GM12878 (cell line): ENCODE data around the gene CFAP53. TPM values are rescaled to one million over a fixed set of nuclear protein-coding genes. Genes with fewer than 3 reads are reported as not detected.
A peak's percentile ranks its signal among the peaks of the same experiment; 100 is the strongest.

Experiments used
- CBFB ChIP-seq: IDR thresholded peaks from 2 replicates; pipeline ENCODE4 v1.6.1; 2016; ENCODE audit warnings: antibody characterized with exemption, low read depth
- MTA2 ChIP-seq: fragments of 450-650 bp; IDR thresholded peaks from 2 replicates; pipeline ENCODE4 v1.6.1; 2016; ENCODE audit warnings: low read depth, mild to moderate bottlenecking, moderate library complexity
- RBBP5 ChIP-seq: fragments of 200-600 bp; sonication (generic); conservative IDR thresholded peaks from 2 replicates; pipeline ENCODE4 v1.6.1; 2016
- RCOR1 ChIP-seq: conservative IDR thresholded peaks from 2 replicates; pipeline ENCODE4 v1.6.1; 2012; ENCODE audit warnings: low read depth, low read length, improper control_type of control experiment
- SMAD5 ChIP-seq: IDR thresholded peaks from 2 replicates; pipeline ENCODE4 v1.6.1; 2016; ENCODE audit warnings: antibody characterized with exemption, low read depth
- SRF ChIP-seq, 2 experiments: IDR thresholded peaks; 2 replicates each; pipeline ENCODE4 v1.6.1; 2011; ENCODE audit warnings: low read depth in 2 of 2, low read length in 2 of 2, mild to moderate bottlenecking in 1 of 2, moderate library complexity in 1 of 2
- ZBED1 ChIP-seq: IDR thresholded peaks from 2 replicates; pipeline ENCODE4 v1.6.1; 2016; ENCODE audit warnings: borderline replicate concordance
- ZNF384 ChIP-seq: IDR thresholded peaks from 2 replicates; pipeline ENCODE4 v1.6.1; 2012; ENCODE audit warnings: low read depth, mild to moderate bottlenecking, low read length, improper control_type of control experiment, borderline replicate concordance
- polyA plus RNA-seq, 11 experiments: library from polyadenylated mRNA; depleted of rRNA in 4 of 11; unstranded in 6 of 11; stranded (reverse) in 5 of 11; fragments of >200 nt; fragmentation: Nextera tagmentation in 4 of 11; fragmentation: Illumina TruSeq in 1 of 11; extraction: Ambion mirVana in 4 of 11; extraction: Trizol in 1 of 11; gene quantifications; 1 replicate in 1 of 11; 2 replicates in 10 of 11; pipeline versions ENCODE4 v1.2.1 to v1.2.3, GENCODE V29; 2011 to 2016; ENCODE audit warnings: inconsistent platforms in 2 of 11, missing spikeins in 2 of 11, low read depth in 1 of 11
- total RNA-seq, 4 experiments: library from RNA; depleted of rRNA in 3 of 4; stranded (reverse); fragments of >200 nt in 3 of 4; fragmentation: Illumina TruSeq in 1 of 4; extraction: Trizol in 1 of 4; gene quantifications; 2 replicates each; pipeline versions ENCODE4 v1.2.1 to v1.2.3, GENCODE V29; 2013 to 2021
- TF ChIP-seq, protein P1 (sequence below): fragments of 450-650 bp; conservative IDR thresholded peaks from 2 replicates; pipeline ENCODE4 v1.6.1; 2017; ENCODE audit warnings: mild to moderate bottlenecking, moderate library complexity
- TF ChIP-seq, protein P2 (sequence below): fragments of 450-650 bp; IDR thresholded peaks from 2 replicates; pipeline ENCODE4 v1.6.1; 2017; ENCODE audit warnings: mild to moderate bottlenecking, moderate library complexity
- TF ChIP-seq, protein P3 (sequence below): fragments of 450-650 bp; formaldehyde crosslinking; IDR thresholded peaks from 2 replicates; pipeline ENCODE4 v1.4.0; 2020; ENCODE audit warnings: mild to moderate bottlenecking, moderate library complexity
- TF ChIP-seq, protein P4 (sequence below): fragments of 450-650 bp; IDR thresholded peaks from 2 replicates; pipeline ENCODE4 v1.6.1; 2017; ENCODE audit warnings: mild to moderate bottlenecking
- TF ChIP-seq, protein P5 (sequence below): fragments of 450-650 bp; IDR thresholded peaks from 2 replicates; pipeline ENCODE4 v1.6.1; 2016; ENCODE audit warnings: mild to moderate bottlenecking
- TF ChIP-seq, protein P6 (sequence below): fragments of 450-650 bp; IDR thresholded peaks from 2 replicates; pipeline ENCODE4 v1.6.1; 2014; ENCODE audit warnings: mild to moderate bottlenecking

CFAP53 gene
- total and polyA plus RNA-seq, 10 of the 15 experiments (the other 5 are each of a cell fraction or from before 2014, with no cell fraction given): 0.05 to 0.31 (median 0.12) TPM; not detected in 1

DNA sequence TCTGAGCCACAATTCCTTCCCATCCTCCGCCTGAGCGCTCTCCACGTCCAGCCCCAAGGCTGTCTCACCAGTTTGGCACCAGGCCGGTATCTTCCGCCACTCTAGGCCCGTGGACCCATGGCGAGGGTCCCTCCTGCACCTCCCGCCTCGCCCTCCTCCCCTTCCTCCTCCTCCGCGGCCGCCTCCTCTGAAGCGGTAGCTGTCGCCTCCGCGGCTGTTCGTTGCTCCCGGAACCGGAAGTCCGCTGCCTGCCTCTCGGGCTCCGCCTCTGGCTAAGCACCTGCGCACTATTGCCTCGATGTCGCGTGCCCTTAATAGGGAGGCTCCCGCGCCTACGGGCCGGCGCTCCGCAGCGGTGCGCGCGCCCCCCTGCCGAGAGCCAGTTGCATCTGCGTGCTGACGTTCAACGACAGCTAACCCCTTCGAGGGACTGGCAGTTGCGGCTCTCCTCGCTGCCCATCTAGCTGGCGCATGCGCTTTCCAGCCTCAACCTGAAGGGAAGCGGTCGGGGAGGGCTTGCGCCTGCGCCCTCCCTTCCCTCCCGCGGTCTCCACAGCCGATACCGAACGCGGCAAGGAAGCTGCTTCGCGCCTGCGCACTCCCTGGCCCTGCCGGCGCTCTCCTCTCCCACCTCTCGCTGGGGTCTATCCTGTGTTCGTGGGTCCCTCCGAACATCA, 15.1 kb upstream of the CFAP53 start, which contains the start of gene MBD1 (continued):
- TF ChIP-seq, protein P1, sequence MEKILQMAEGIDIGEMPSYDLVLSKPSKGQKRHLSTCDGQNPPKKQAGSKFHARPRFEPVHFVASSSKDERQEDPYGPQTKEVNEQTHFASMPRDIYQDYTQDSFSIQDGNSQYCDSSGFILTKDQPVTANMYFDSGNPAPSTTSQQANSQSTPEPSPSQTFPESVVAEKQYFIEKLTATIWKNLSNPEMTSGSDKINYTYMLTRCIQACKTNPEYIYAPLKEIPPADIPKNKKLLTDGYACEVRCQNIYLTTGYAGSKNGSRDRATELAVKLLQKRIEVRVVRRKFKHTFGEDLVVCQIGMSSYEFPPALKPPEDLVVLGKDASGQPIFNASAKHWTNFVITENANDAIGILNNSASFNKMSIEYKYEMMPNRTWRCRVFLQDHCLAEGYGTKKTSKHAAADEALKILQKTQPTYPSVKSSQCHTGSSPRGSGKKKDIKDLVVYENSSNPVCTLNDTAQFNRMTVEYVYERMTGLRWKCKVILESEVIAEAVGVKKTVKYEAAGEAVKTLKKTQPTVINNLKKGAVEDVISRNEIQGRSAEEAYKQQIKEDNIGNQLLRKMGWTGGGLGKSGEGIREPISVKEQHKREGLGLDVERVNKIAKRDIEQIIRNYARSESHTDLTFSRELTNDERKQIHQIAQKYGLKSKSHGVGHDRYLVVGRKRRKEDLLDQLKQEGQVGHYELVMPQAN: peak; percentile 65
- TF ChIP-seq ZNF384 (no peak), ZBED1 (peak; percentile 54; the same call in 1 of the 2 replicates), SMAD5 (peak; percentile 83; the same call in 1 of the 2 replicates), CBFB (no peak), SRF (IDR thresholded peaks at IDR 0.05; ENCODE audit: low read depth in 2 of 2, low read length in 2 of 2) (peak in 1 of 2 experiments; percentile 85; a peak in 2 of 4 replicates), RBBP5 (no peak), MTA2 (0 out of 2 replicates have a peak, but pooled peaks have one; percentile 37), RCOR1 (peak; percentile 66; the same call in 1 of the 2 replicates)
- TF ChIP-seq, protein P2, sequence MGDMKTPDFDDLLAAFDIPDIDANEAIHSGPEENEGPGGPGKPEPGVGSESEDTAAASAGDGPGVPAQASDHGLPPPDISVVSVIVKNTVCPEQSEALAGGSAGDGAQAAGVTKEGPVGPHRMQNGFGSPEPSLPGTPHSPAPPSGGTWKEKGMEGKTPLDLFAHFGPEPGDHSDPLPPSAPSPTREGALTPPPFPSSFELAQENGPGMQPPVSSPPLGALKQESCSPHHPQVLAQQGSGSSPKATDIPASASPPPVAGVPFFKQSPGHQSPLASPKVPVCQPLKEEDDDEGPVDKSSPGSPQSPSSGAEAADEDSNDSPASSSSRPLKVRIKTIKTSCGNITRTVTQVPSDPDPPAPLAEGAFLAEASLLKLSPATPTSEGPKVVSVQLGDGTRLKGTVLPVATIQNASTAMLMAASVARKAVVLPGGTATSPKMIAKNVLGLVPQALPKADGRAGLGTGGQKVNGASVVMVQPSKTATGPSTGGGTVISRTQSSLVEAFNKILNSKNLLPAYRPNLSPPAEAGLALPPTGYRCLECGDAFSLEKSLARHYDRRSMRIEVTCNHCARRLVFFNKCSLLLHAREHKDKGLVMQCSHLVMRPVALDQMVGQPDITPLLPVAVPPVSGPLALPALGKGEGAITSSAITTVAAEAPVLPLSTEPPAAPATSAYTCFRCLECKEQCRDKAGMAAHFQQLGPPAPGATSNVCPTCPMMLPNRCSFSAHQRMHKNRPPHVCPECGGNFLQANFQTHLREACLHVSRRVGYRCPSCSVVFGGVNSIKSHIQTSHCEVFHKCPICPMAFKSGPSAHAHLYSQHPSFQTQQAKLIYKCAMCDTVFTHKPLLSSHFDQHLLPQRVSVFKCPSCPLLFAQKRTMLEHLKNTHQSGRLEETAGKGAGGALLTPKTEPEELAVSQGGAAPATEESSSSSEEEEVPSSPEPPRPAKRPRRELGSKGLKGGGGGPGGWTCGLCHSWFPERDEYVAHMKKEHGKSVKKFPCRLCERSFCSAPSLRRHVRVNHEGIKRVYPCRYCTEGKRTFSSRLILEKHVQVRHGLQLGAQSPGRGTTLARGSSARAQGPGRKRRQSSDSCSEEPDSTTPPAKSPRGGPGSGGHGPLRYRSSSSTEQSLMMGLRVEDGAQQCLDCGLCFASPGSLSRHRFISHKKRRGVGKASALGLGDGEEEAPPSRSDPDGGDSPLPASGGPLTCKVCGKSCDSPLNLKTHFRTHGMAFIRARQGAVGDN: peak; percentile 82
- TF ChIP-seq, protein P3, sequence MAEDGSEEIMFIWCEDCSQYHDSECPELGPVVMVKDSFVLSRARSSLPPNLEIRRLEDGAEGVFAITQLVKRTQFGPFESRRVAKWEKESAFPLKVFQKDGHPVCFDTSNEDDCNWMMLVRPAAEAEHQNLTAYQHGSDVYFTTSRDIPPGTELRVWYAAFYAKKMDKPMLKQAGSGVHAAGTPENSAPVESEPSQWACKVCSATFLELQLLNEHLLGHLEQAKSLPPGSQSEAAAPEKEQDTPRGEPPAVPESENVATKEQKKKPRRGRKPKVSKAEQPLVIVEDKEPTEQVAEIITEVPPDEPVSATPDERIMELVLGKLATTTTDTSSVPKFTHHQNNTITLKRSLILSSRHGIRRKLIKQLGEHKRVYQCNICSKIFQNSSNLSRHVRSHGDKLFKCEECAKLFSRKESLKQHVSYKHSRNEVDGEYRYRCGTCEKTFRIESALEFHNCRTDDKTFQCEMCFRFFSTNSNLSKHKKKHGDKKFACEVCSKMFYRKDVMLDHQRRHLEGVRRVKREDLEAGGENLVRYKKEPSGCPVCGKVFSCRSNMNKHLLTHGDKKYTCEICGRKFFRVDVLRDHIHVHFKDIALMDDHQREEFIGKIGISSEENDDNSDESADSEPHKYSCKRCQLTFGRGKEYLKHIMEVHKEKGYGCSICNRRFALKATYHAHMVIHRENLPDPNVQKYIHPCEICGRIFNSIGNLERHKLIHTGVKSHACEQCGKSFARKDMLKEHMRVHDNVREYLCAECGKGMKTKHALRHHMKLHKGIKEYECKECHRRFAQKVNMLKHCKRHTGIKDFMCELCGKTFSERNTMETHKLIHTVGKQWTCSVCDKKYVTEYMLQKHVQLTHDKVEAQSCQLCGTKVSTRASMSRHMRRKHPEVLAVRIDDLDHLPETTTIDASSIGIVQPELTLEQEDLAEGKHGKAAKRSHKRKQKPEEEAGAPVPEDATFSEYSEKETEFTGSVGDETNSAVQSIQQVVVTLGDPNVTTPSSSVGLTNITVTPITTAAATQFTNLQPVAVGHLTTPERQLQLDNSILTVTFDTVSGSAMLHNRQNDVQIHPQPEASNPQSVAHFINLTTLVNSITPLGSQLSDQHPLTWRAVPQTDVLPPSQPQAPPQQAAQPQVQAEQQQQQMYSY (CRISPR knock-in tag): no peak
- TF ChIP-seq, protein P4, sequence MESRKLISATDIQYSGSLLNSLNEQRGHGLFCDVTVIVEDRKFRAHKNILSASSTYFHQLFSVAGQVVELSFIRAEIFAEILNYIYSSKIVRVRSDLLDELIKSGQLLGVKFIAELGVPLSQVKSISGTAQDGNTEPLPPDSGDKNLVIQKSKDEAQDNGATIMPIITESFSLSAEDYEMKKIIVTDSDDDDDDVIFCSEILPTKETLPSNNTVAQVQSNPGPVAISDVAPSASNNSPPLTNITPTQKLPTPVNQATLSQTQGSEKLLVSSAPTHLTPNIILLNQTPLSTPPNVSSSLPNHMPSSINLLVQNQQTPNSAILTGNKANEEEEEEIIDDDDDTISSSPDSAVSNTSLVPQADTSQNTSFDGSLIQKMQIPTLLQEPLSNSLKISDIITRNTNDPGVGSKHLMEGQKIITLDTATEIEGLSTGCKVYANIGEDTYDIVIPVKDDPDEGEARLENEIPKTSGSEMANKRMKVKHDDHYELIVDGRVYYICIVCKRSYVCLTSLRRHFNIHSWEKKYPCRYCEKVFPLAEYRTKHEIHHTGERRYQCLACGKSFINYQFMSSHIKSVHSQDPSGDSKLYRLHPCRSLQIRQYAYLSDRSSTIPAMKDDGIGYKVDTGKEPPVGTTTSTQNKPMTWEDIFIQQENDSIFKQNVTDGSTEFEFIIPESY: no peak
- TF ChIP-seq, protein P5, sequence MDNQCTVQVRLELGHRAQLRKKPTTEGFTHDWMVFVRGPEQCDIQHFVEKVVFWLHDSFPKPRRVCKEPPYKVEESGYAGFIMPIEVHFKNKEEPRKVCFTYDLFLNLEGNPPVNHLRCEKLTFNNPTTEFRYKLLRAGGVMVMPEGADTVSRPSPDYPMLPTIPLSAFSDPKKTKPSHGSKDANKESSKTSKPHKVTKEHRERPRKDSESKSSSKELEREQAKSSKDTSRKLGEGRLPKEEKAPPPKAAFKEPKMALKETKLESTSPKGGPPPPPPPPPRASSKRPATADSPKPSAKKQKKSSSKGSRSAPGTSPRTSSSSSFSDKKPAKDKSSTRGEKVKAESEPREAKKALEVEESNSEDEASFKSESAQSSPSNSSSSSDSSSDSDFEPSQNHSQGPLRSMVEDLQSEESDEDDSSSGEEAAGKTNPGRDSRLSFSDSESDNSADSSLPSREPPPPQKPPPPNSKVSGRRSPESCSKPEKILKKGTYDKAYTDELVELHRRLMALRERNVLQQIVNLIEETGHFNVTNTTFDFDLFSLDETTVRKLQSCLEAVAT: peak; percentile 81
- TF ChIP-seq, protein P6, sequence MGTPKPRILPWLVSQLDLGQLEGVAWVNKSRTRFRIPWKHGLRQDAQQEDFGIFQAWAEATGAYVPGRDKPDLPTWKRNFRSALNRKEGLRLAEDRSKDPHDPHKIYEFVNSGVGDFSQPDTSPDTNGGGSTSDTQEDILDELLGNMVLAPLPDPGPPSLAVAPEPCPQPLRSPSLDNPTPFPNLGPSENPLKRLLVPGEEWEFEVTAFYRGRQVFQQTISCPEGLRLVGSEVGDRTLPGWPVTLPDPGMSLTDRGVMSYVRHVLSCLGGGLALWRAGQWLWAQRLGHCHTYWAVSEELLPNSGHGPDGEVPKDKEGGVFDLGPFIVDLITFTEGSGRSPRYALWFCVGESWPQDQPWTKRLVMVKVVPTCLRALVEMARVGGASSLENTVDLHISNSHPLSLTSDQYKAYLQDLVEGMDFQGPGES: no peak
